Measurements from ENCODE around the gene AURKA.

Gene AURKA

DNA sequence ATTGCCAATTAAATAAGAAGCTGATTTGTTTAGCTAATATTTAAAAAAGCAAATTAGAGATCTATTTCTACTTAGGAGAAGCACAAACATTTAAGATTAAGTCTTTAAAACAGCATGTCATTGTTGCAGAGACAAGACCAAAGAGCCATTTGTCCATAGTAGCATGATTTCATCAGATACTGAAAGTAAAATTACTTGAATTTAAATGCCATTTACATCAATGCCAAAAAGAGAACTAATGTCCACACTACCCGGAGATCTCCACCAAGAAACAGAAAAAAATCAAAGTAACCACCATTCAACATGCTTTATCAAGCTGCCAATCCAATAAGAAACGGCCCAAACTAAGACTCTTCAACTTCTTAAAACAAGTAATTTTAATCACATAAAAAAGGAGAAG, 15.7 kb downstream of the AURKA start:
- no peaks in the 10 kb centered on the region for H3K9me2 ChIP-seq (ENCODE audit: low read depth, low read length)

DNA sequence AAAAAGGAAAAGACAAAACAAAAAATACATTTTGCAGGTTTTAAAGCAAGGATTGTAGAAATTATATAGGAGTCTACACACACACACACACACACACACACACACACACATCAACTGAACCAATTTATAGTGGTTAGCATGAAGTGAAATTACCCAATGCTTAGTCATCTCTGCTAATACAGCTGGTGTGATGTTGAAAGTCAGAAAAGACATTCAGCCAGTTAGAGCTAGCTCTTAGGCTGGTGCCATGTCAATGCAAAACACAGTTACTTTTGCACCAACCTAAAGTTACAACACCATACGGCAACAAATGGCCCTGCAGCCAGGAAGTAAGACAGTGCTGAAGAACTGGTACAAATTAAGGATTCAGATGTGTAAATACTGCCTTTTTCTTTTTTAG, 18.1 kb downstream of the AURKA start:
- no peak overlapping the region for H3K4me2 ChIP-seq (ENCODE audit: low read length)
- no peaks in the 10 kb centered on the region for H3K9me2 ChIP-seq (ENCODE audit: low read depth, low read length)
- no peak overlapping the region for H2AFZ ChIP-seq (ENCODE audit: low read length)
- H3K79me2 ChIP-seq (ENCODE audit: insufficient read depth, low read length), result no peaks in the 10 kb centered on the region
- no peak overlapping the region for H3K4me3 ChIP-seq (ENCODE audit: low read depth, low read length, poor library complexity, severe bottlenecking)
- H3K27me3 ChIP-seq (ENCODE audit: insufficient read depth, low read length), result no peaks in the 10 kb centered on the region
- H3K9ac ChIP-seq (ENCODE audit: low read length), result no peak overlapping the region
- no peaks in the 10 kb centered on the region; the same call in 1 of the 2 replicates for H4K20me1 ChIP-seq (ENCODE audit: insufficient read depth, low read length)
- no peaks in the 10 kb centered on the region for H3K9me3 ChIP-seq (ENCODE audit: low read length)
- TF ChIP-seq, protein P1, sequence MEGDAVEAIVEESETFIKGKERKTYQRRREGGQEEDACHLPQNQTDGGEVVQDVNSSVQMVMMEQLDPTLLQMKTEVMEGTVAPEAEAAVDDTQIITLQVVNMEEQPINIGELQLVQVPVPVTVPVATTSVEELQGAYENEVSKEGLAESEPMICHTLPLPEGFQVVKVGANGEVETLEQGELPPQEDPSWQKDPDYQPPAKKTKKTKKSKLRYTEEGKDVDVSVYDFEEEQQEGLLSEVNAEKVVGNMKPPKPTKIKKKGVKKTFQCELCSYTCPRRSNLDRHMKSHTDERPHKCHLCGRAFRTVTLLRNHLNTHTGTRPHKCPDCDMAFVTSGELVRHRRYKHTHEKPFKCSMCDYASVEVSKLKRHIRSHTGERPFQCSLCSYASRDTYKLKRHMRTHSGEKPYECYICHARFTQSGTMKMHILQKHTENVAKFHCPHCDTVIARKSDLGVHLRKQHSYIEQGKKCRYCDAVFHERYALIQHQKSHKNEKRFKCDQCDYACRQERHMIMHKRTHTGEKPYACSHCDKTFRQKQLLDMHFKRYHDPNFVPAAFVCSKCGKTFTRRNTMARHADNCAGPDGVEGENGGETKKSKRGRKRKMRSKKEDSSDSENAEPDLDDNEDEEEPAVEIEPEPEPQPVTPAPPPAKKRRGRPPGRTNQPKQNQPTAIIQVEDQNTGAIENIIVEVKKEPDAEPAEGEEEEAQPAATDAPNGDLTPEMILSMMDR (IDR thresholded peaks at IDR 0.05; ENCODE audit: low read length), result no peak
- TF ChIP-seq EZH2 (IDR thresholded peaks at IDR 0.05; ENCODE audit: borderline replicate concordance, low read length), result no peak
- no peaks in the 10 kb centered on the region for H3K4me1 ChIP-seq (ENCODE audit: insufficient read depth, low read length, severe bottlenecking)
- H3K36me3 ChIP-seq (ENCODE audit: insufficient read depth, low read length), result peaks cover 98% of the 10 kb centered on the region
- H3K27ac ChIP-seq (ENCODE audit: low read depth, low read length, poor library complexity, severe bottlenecking), result no peak overlapping the region
- no peaks in the 10 kb centered on the region for H3F3A ChIP-seq (ENCODE audit: insufficient read depth, low read length)

More for the DNA sequence above, 15.7 kb downstream of the AURKA start:
- H3K4me2 ChIP-seq (ENCODE audit: low read length), result no peak overlapping the region
- H3F3A ChIP-seq (ENCODE audit: insufficient read depth, low read length), result no peaks in the 10 kb centered on the region
- no peaks in the 10 kb centered on the region; the same call in 1 of the 2 replicates for H4K20me1 ChIP-seq (ENCODE audit: insufficient read depth, low read length)
- TF ChIP-seq EZH2 (IDR thresholded peaks at IDR 0.05; ENCODE audit: borderline replicate concordance, low read length), result no peak
- TF ChIP-seq, protein P1 (IDR thresholded peaks at IDR 0.05; ENCODE audit: low read length), result no peak
- peaks cover 100% of the 10 kb centered on the region for H3K36me3 ChIP-seq (ENCODE audit: insufficient read depth, low read length)
- H2AFZ ChIP-seq (ENCODE audit: low read length), result no peak overlapping the region
- H3K4me1 ChIP-seq (ENCODE audit: insufficient read depth, low read length, severe bottlenecking), result no peaks in the 10 kb centered on the region
- H3K9ac ChIP-seq (ENCODE audit: low read length), result no peak overlapping the region
- peaks cover 6% of the 10 kb centered on the region for H3K79me2 ChIP-seq (ENCODE audit: insufficient read depth, low read length)
- no peaks in the 10 kb centered on the region for H3K9me3 ChIP-seq (ENCODE audit: low read length)
- no peak overlapping the region for H3K27ac ChIP-seq (ENCODE audit: low read depth, low read length, poor library complexity, severe bottlenecking)
- H3K27me3 ChIP-seq (ENCODE audit: insufficient read depth, low read length), result no peaks in the 10 kb centered on the region
- no peak overlapping the region for H3K4me3 ChIP-seq (ENCODE audit: low read depth, low read length, poor library complexity, severe bottlenecking)

DNA sequence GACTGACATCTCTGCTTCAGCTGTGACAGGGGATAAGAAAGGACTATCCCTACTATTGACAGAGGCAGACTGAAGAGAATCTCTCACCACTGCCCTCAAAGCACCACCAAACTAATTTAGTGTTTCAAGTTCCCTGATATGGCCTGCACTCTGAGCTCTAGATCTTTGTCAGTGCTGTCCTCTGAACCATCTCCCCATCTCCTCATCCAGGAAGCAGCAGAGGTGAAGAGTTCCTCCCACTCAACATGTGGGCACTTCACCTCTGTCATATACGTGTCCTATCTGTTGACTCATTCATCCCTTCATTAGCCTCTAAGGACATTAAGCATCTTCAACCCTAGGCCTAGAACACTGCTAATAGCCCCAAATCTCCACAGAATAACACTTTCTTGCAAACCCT, 19.2 kb downstream of the AURKA start:
- no peaks in the 10 kb centered on the region for H3K79me2 ChIP-seq (ENCODE audit: insufficient read depth, low read length)

More for the DNA sequence above, 19.2 kb downstream of the AURKA start:
- H3K4me2 ChIP-seq (ENCODE audit: low read length), result no peak overlapping the region
- H3K9ac ChIP-seq (ENCODE audit: low read length), result no peak overlapping the region
- no peaks in the 10 kb centered on the region for H3K4me1 ChIP-seq (ENCODE audit: insufficient read depth, low read length, severe bottlenecking)
- no peak overlapping the region for H3K4me3 ChIP-seq (ENCODE audit: low read depth, low read length, poor library complexity, severe bottlenecking)
- H3K36me3 ChIP-seq (ENCODE audit: insufficient read depth, low read length), result peaks cover 90% of the 10 kb centered on the region
- TF ChIP-seq, protein P1 (IDR thresholded peaks at IDR 0.05; ENCODE audit: low read length), result no peak
- no peak for TF ChIP-seq EZH2 (IDR thresholded peaks at IDR 0.05; ENCODE audit: borderline replicate concordance, low read length)
- no peaks in the 10 kb centered on the region for H3K9me3 ChIP-seq (ENCODE audit: low read length)
- no peaks in the 10 kb centered on the region for H3K9me2 ChIP-seq (ENCODE audit: low read depth, low read length)
- no peak overlapping the region for H3K27ac ChIP-seq (ENCODE audit: low read depth, low read length, poor library complexity, severe bottlenecking)
- no peaks in the 10 kb centered on the region for H3F3A ChIP-seq (ENCODE audit: insufficient read depth, low read length)
- no peaks in the 10 kb centered on the region for H3K27me3 ChIP-seq (ENCODE audit: insufficient read depth, low read length)
- H4K20me1 ChIP-seq (ENCODE audit: insufficient read depth, low read length), result no peaks in the 10 kb centered on the region; the same call in 1 of the 2 replicates
- no peak overlapping the region for H2AFZ ChIP-seq (ENCODE audit: low read length)

All from OCI-LY1 (cell line).